WTC11 (cell line): ENCODE results near the gene ABTB2. TPM values are rescaled to one million over a fixed set of nuclear protein-coding genes. Genes with fewer than 3 reads are reported as not detected.

Experiments
- ATAC-seq: fragments of 200-7000 bp; cut with Tn5 transposase; 2 replicates; pipeline ENCODE4 v1.10.0; 2021; ENCODE audit warnings: mild to moderate bottlenecking, moderate library complexity
- CTCF ChIA-PET: fragments of 300-600 bp; sonication (Branson Sonifier 250); formaldehyde crosslinking; loops from one replicate; lab custom pipeline; 2021; ENCODE audit warnings: antibody characterized with exemption; lab: Charles Lee
- POLR2A ChIA-PET: fragments of 350-600 bp; sonication (Branson Sonifier 250); formaldehyde crosslinking; loops from one replicate; lab custom pipeline; 2021; ENCODE audit warnings: antibody characterized with exemption; lab: Charles Lee
- DNase-seq: peaks from one replicate; pipeline ENCODE4 v3.0.0; 2021; ENCODE audit warnings: low spot score
- H3K27ac Mint-ChIP-seq: 2 replicates; pipeline ENCODE4 v1.8.0; 2021; ENCODE audit warnings: mixed read lengths
- H3K27me3 Mint-ChIP-seq: 2 replicates; pipeline ENCODE4 v1.8.0; 2021; ENCODE audit warnings: low read depth, mild to moderate bottlenecking, moderate library complexity, mixed read lengths
- H3K36me3 Mint-ChIP-seq: 2 replicates; pipeline ENCODE4 v1.8.0; 2021; ENCODE audit warnings: mixed read lengths
- H3K4me1 Mint-ChIP-seq: 2 replicates; pipeline ENCODE4 v1.8.0; 2022; ENCODE audit warnings: mixed read lengths
- H3K4me3 Mint-ChIP-seq: 2 replicates; pipeline ENCODE4 v1.8.0; 2021; ENCODE audit warnings: mild to moderate bottlenecking, moderate library complexity, mixed read lengths
- H3K9me3 Mint-ChIP-seq: 2 replicates; pipeline ENCODE4 v1.8.0; 2021; ENCODE audit warnings: mixed read lengths
- ATF3 ChIP-seq: sonication (generic); formaldehyde crosslinking; conservative IDR thresholded peaks from 2 replicates; pipeline ENCODE4 v1.8.1; 2022; ENCODE audit warnings: mild to moderate bottlenecking, missing genetic modification reagents
- CBFB ChIP-seq: sonication (generic); formaldehyde crosslinking; IDR thresholded peaks from 2 replicates; pipeline ENCODE4 v1.8.1; 2022; ENCODE audit warnings: mild to moderate bottlenecking, low read depth, missing genetic modification reagents
- EMX1 ChIP-seq: fragments of 250-450 bp; sonication (Bioruptor Pico); IDR thresholded peaks from 2 replicates; pipeline ENCODE4 v1.8.0; 2021; ENCODE audit warnings: mild to moderate bottlenecking
- FOXP1 ChIP-seq: sonication (generic); formaldehyde crosslinking; IDR thresholded peaks from 2 replicates; pipeline ENCODE4 v1.8.0; 2022; ENCODE audit warnings: missing genetic modification reagents, mild to moderate bottlenecking, moderate library complexity, borderline replicate concordance
- HMGA2 ChIP-seq: fragments of 250-450 bp; sonication (Bioruptor Pico); IDR thresholded peaks from 2 replicates; pipeline ENCODE4 v1.4.0; 2021; ENCODE audit warnings: mild to moderate bottlenecking, moderate library complexity
- MYBL2 ChIP-seq: sonication (generic); formaldehyde crosslinking; IDR thresholded peaks from 2 replicates; pipeline ENCODE4 v1.8.1; 2023; ENCODE audit warnings: mild to moderate bottlenecking, moderate library complexity, missing genetic modification reagents
- NFE2L1 ChIP-seq: sonication (generic); formaldehyde crosslinking; IDR thresholded peaks from 2 replicates; pipeline ENCODE4 v1.8.1; 2023; ENCODE audit warnings: missing genetic modification reagents
- PRRX2 ChIP-seq: fragments of 250-450 bp; sonication (Bioruptor Pico); IDR thresholded peaks from 2 replicates; pipeline ENCODE4 v1.8.0; 2021; ENCODE audit warnings: mild to moderate bottlenecking
- RORB ChIP-seq: fragments of 250-450 bp; sonication (Bioruptor Pico); IDR thresholded peaks from 2 replicates; pipeline ENCODE4 v1.9.0; 2021; ENCODE audit warnings: mild to moderate bottlenecking
- SMAD4 ChIP-seq: sonication (generic); formaldehyde crosslinking; IDR thresholded peaks from 2 replicates; pipeline ENCODE4 v1.8.0; 2022; ENCODE audit warnings: mild to moderate bottlenecking, missing genetic modification reagents
- ZMAT4 ChIP-seq: fragments of 250-450 bp; sonication (Bioruptor Pico); IDR thresholded peaks from 2 replicates; pipeline ENCODE4 v1.9.0; 2021; ENCODE audit warnings: mild to moderate bottlenecking
- ZNF219 ChIP-seq: sonication (generic); formaldehyde crosslinking; IDR thresholded peaks from 2 replicates; pipeline ENCODE4 v1.8.0; 2023; ENCODE audit warnings: missing genetic modification reagents, mild to moderate bottlenecking, borderline replicate concordance
- ZNF317 ChIP-seq: sonication (generic); formaldehyde crosslinking; IDR thresholded peaks from 2 replicates; pipeline ENCODE4 v1.8.1; 2023; ENCODE audit warnings: low read depth, mild to moderate bottlenecking, moderate library complexity, missing genetic modification reagents, borderline replicate concordance
- ZSCAN18 ChIP-seq: fragments of 250-450 bp; sonication (Bioruptor Pico); IDR thresholded peaks from 2 replicates; pipeline ENCODE4 v2.1.2; 2022; ENCODE audit warnings: mild to moderate bottlenecking, moderate library complexity
- total RNA-seq: library from RNA; stranded (reverse); gene quantifications from 3 replicates; pipeline ENCODE4 v1.2.3, GENCODE V29; 2021
- TF ChIP-seq, protein P1 (sequence below): sonication (generic); formaldehyde crosslinking; IDR thresholded peaks from 2 replicates; pipeline ENCODE4 v1.8.0; 2023; ENCODE audit warnings: missing genetic modification reagents
- TF ChIP-seq, protein P2 (sequence below): sonication (generic); formaldehyde crosslinking; IDR thresholded peaks from 2 replicates; pipeline ENCODE4 v1.8.0; 2022; ENCODE audit warnings: mild to moderate bottlenecking, missing genetic modification reagents
- TF ChIP-seq, protein P3 (sequence below): sonication (generic); formaldehyde crosslinking; IDR thresholded peaks from 2 replicates; pipeline ENCODE4 v1.8.1; 2023; ENCODE audit warnings: mild to moderate bottlenecking, missing genetic modification reagents, moderate library complexity
- TF ChIP-seq, protein P4 (sequence below): sonication (generic); formaldehyde crosslinking; IDR thresholded peaks from 2 replicates; pipeline ENCODE4 v1.8.0; 2023; ENCODE audit warnings: missing genetic modification reagents, mild to moderate bottlenecking, borderline replicate concordance

Gene ABTB2
- total RNA-seq, 1 experiment from 2014 or later, result 12.8 TPM

DNA sequence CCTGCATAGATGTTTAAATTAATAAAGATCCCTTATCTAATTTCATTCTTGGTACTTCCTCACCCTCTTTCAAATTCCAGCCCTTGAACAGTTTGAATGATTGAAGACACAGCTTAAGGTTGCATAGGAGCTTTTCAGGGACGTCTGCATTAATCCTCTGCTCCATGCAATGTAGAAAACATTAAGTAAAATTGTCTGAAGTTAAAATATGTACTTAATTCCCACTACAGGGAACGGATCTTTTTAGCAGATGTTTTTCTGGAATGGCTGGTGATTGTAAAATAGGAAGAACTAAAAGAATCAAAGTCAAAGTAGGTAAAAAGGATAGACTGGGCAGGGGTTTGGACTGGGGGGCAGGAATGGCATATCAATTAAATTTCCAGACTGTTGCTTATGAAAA is 58.9 kb downstream of the ABTB2 start:
- POLR2A ChIA-PET, result no interaction called here
- TF ChIP-seq ZMAT4 (CRISPR knock-in tag) (no peak), SMAD4 (CRISPR knock-in tag) (no peak), RORB (CRISPR knock-in tag) (no peak), MYBL2 (CRISPR knock-in tag) (no peak), ZNF219 (CRISPR knock-in tag) (no peak)
- TF ChIP-seq, protein P1, sequence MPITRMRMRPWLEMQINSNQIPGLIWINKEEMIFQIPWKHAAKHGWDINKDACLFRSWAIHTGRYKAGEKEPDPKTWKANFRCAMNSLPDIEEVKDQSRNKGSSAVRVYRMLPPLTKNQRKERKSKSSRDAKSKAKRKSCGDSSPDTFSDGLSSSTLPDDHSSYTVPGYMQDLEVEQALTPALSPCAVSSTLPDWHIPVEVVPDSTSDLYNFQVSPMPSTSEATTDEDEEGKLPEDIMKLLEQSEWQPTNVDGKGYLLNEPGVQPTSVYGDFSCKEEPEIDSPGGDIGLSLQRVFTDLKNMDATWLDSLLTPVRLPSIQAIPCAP (CRISPR knock-in tag), result no peak
- Mint-ChIP-seq H3K27ac (no peak overlapping the region), H3K4me3 (no peak overlapping the region), H3K4me1 (peaks cover 39% of the 10 kb centered on the region), H3K9me3 (no peaks in the 10 kb centered on the region), H3K27me3 (no peaks in the 10 kb centered on the region), H3K36me3 (no peaks in the 10 kb centered on the region)
- CTCF ChIA-PET, result interaction anchor here (3.8 kb wide), 1 partner anchor 124 kb away, joined by 30 read pairs; no protein-coding TSS in a partner anchor
- ATAC-seq (no peak), DNase-seq (no peak)

DNA sequence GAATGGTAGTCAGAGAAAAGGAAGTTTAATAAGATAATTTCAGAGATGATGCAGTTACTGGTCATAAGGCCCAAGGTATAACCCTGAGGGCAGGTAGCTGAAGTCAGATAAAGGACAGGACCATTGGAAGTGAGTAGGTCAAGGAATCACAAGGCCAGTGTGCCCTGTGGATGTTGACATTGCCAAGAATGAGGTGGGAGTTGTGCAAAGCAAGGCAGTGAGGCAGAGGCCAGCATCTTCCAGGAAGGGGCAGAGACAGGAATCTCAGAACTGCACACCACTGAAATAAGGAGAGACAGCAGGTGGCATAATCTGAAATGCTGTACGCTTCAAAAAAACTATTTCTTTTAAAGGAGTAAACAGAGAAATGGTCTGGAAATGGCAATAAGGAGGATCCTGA is 61.4 kb downstream of the ABTB2 start:
- no peak for ATAC-seq
- TF ChIP-seq ATF3 (CRISPR knock-in tag) (no peak), ZSCAN18 (no peak), PRRX2 (no peak), EMX1 (no peak)
- TF ChIP-seq, protein P2, sequence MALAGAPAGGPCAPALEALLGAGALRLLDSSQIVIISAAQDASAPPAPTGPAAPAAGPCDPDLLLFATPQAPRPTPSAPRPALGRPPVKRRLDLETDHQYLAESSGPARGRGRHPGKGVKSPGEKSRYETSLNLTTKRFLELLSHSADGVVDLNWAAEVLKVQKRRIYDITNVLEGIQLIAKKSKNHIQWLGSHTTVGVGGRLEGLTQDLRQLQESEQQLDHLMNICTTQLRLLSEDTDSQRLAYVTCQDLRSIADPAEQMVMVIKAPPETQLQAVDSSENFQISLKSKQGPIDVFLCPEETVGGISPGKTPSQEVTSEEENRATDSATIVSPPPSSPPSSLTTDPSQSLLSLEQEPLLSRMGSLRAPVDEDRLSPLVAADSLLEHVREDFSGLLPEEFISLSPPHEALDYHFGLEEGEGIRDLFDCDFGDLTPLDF (CRISPR knock-in tag), result no peak
- TF ChIP-seq, protein P1 (CRISPR knock-in tag), result no peak
- CTCF ChIA-PET, result interaction anchor here (1.3 kb wide), 1 partner anchor 62 kb away, joined by 5 read pairs; the partner anchor contains the start of gene ABTB2
- no peaks in the 10 kb centered on the region for H3K27me3 Mint-ChIP-seq
- H3K9me3 Mint-ChIP-seq, result no peaks in the 10 kb centered on the region
- no peak for DNase-seq
- H3K36me3 Mint-ChIP-seq, result no peaks in the 10 kb centered on the region
- no peak overlapping the region for H3K4me3 Mint-ChIP-seq
- peaks cover 29% of the 10 kb centered on the region for H3K4me1 Mint-ChIP-seq
- POLR2A ChIA-PET, result no interaction called here
- no peak overlapping the region for H3K27ac Mint-ChIP-seq

DNA sequence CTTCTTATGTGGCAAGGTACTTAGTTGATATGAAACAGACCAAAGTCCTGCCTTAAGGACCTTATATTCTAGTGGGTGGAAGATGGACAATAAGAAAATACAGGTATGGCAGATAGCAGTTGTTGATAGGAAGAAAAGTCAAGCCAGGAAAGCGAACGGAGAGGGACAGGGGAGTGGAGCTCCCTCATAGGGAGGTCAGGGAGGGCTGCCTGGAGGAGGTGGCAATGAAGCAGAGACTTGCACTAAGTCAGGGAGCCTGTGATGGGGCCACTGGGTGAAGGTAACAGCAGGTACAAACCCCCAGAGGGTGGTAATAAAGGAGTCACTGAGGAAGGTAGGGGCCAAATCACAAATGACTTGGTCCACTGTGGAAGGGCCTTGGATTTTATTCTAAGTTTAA is 65.3 kb downstream of the ABTB2 start:
- POLR2A ChIA-PET, result no interaction called here
- Mint-ChIP-seq H3K27ac (no peak overlapping the region), H3K9me3 (no peaks in the 10 kb centered on the region), H3K4me1 (peaks cover 2% of the 10 kb centered on the region; the same call in 1 of the 2 replicates), H3K27me3 (no peaks in the 10 kb centered on the region), H3K36me3 (no peaks in the 10 kb centered on the region)
- no peak for DNase-seq
- CTCF ChIA-PET, result no interaction called here
- ATAC-seq, result no peak
- TF ChIP-seq ZNF317 (CRISPR knock-in tag) (no peak), HMGA2 (CRISPR knock-in tag) (no peak), FOXP1 (CRISPR knock-in tag) (no peak), NFE2L1 (CRISPR knock-in tag) (no peak), CBFB (CRISPR knock-in tag) (no peak)
- TF ChIP-seq, protein P3, sequence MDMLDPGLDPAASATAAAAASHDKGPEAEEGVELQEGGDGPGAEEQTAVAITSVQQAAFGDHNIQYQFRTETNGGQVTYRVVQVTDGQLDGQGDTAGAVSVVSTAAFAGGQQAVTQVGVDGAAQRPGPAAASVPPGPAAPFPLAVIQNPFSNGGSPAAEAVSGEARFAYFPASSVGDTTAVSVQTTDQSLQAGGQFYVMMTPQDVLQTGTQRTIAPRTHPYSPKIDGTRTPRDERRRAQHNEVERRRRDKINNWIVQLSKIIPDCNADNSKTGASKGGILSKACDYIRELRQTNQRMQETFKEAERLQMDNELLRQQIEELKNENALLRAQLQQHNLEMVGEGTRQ, result no peak
- TF ChIP-seq, protein P4, sequence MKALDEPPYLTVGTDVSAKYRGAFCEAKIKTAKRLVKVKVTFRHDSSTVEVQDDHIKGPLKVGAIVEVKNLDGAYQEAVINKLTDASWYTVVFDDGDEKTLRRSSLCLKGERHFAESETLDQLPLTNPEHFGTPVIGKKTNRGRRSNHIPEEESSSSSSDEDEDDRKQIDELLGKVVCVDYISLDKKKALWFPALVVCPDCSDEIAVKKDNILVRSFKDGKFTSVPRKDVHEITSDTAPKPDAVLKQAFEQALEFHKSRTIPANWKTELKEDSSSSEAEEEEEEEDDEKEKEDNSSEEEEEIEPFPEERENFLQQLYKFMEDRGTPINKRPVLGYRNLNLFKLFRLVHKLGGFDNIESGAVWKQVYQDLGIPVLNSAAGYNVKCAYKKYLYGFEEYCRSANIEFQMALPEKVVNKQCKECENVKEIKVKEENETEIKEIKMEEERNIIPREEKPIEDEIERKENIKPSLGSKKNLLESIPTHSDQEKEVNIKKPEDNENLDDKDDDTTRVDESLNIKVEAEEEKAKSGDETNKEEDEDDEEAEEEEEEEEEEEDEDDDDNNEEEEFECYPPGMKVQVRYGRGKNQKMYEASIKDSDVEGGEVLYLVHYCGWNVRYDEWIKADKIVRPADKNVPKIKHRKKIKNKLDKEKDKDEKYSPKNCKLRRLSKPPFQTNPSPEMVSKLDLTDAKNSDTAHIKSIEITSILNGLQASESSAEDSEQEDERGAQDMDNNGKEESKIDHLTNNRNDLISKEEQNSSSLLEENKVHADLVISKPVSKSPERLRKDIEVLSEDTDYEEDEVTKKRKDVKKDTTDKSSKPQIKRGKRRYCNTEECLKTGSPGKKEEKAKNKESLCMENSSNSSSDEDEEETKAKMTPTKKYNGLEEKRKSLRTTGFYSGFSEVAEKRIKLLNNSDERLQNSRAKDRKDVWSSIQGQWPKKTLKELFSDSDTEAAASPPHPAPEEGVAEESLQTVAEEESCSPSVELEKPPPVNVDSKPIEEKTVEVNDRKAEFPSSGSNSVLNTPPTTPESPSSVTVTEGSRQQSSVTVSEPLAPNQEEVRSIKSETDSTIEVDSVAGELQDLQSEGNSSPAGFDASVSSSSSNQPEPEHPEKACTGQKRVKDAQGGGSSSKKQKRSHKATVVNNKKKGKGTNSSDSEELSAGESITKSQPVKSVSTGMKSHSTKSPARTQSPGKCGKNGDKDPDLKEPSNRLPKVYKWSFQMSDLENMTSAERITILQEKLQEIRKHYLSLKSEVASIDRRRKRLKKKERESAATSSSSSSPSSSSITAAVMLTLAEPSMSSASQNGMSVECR (CRISPR knock-in tag), result no peak
- TF ChIP-seq, all 79 proteins: peak for 0
- H3K4me3 Mint-ChIP-seq, result no peak overlapping the region
